ENCODE results near the gene MYO18B.

The MYO18B gene

DNA sequence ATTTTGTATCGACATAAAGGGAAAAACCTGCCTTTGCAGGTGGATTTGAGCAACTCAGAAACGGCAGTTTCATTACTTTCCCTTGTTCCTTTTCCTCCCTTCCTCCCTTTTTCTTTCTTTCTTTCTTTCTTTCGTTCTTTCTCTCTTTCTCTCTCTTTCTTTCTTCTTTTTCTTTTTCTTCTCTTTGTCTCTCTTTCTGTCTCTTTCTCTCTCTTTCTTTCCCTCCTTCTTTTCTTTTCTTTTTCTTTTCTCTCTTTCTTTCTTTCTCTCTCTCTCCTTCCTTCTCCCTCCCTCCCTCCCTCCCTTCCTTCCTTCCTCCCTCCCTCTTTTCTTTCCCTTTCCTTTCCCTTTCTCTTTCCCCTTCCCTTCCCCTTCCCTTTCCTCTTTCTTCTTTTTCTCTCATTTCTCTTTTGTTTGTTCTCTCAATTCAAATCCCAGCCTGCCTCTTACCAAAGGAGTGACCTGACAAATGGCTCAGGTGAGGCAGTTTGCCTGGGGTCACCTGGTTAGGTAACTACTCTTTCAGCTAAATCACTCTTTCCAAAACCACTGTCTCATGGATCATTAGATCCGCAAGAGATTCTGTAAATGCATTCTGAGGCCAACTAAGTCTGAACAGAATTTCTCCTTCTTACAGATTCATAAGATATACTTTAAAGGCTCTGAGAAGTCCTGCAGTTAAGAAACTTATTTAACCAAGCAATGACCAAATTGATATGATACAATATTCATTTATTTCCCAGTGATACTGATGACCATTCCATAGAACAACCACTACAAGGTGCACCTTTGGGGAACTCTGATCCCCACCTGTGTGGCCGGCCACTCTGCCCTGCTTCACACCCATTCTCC lies 75.3 kb downstream of the MYO18B start:
- no peak for DNase-seq (ENCODE audit: extremely low read depth in 1 of 2, low read depth in 1 of 2)

DNA sequence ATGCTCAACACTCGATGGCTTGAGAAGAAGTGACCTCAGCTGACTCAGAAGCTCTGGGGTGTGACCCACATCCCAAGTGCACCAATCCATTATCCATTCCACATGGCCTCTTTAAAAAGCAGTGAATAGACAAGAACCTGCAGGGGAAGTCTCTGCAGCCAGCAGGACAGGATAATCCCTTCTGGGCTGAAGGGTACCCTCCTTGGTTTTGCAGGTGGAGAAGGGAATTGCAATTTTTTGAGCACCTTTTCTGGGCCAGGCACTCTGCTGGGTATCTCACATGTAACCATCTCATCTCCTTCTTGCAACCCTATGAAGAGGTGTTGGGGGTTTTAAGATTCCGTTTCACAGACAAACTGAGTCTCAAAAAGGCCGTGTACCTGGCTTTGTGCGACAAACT lies 76.6 kb downstream of the MYO18B start:
- DNase-seq (ENCODE audit: extremely low read depth in 1 of 2, low read depth in 1 of 2) = no peak

DNA sequence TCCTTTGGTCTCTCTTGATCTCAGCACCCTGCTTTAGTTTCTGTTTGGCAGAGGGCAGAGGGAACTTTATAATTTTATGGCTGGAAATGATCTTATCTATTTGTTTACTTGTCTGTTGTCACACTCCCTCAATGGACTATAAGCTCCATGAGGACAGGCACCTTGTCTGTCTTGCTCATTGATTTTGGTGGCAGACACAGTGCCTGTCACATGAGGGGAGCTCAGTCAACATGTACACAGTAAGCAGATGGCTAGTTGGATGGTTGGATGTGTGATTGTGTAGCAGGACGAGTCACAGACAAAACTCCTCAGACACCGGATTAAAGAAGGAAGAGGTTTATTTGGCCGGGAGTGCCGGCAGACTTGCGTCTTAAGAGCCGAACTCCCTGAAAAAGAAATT lies 80.4 kb downstream of the MYO18B start:
- no peak for DNase-seq (ENCODE audit: extremely low read depth in 1 of 2, low read depth in 1 of 2)

DNA sequence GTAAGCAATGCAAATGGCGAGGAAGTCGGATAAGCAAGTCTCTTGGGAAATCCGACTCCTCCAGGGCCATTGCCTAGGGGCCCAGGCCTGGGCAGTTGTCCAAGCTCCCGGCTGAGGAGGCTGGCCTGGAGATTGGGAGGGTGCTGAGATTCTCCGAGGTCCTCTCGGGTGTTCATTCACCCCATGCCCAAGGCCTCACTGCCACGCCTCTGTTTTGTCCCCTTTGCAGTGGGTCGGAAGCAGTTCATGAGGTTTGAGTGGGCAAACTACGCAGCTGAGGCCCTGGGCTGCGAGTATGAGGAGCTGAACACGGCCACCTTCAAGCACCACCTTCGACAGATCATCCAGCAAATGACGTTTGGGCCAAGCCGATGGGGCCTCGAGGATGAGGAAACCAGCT lies 81.3 kb downstream of the MYO18B start:
- DNase-seq (ENCODE audit: extremely low read depth in 1 of 2, low read depth in 1 of 2) = no peak

DNA sequence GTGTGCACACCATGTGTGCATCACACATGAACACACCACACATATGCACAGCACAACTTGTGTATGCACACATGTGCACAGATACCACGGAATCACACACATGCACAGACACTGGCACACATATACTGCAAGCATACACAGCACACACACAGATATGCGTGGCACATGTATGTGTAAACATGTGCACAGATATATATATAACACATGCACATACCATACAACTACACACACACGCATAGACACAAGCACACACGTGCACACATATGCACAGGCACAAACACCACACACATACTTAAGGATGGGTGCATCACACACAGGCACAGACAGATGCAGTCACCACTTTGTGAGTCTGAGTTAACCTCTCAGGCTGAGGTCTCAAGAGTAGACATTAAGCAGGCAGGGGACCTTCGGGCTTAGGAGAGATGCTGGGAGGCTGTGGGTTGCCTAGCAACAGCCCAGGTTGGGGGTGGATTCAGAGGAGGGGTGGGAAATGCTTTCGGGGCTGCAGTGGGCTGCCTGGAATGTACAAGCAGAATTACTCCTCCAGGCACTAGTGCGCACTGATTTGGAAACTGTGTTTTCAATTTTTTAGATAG lies 82.9 kb downstream of the MYO18B start:
- DNase-seq (ENCODE audit: extremely low read depth in 1 of 2, low read depth in 1 of 2) = no peak

DNA sequence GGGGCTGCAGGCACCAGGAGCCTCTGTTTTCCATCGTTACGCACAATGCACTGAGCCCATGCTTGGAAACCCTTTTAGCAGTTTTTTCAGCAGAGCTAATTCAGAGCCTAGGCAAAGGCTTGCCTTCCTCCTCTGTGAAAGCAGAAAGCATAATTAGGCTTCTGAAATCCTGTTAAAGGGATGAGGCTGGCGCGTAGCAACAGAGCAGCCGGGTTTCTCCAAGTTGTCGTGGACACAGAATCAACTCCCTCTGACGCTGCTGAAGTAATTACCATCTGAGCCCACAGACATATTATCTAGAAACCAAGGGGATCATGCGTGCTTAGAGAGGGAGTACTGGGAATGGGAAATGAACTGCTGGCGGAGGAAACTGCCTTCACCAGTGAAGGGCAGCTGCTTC lies 85.4 kb downstream of the MYO18B start:
- DNase-seq (ENCODE audit: extremely low read depth in 1 of 2, low read depth in 1 of 2) = no peak

DNA sequence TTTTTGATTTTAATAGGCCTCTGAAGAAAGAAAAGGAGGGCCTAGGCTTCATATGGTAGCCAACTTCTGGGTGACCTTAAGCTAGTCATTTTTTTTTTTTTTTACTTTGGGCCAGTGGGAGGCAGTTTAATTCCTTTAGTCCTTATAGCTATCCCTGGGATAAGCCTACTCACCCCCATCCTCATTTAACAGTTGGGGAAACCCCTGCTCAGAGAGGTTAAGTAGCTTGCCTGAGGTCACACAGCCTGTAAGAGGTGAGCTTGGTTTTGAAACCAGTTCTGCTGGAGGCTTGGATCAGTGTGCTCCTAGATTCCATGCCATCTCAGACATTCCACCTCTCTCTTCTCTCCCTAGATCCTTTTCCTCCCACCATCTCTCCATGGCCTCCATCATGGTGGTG lies 86.4 kb downstream of the MYO18B start:
- no peak for DNase-seq (ENCODE audit: extremely low read depth in 1 of 2, low read depth in 1 of 2)

DNA sequence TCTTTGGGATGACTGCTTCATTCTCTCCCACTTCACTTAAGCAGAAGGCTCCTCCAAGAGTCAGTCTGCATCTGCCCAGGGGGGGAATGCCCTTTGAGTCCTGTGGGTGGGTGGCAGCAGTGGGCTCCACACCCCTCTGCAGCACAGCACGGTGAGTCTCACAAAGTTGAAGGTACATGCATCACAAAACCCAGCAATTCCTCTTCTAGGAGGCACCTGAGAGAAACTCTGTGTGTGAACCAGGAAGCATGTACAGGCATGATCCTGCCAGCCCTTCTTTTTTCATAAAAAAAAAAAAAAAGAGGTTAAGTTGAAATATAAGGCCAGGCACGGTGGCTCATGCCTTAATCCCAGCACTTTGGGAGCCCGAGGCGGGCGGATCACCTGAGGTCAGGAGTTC lies 87.2 kb downstream of the MYO18B start:
- DNase-seq (ENCODE audit: extremely low read depth in 1 of 2, low read depth in 1 of 2) = no peak

DNA sequence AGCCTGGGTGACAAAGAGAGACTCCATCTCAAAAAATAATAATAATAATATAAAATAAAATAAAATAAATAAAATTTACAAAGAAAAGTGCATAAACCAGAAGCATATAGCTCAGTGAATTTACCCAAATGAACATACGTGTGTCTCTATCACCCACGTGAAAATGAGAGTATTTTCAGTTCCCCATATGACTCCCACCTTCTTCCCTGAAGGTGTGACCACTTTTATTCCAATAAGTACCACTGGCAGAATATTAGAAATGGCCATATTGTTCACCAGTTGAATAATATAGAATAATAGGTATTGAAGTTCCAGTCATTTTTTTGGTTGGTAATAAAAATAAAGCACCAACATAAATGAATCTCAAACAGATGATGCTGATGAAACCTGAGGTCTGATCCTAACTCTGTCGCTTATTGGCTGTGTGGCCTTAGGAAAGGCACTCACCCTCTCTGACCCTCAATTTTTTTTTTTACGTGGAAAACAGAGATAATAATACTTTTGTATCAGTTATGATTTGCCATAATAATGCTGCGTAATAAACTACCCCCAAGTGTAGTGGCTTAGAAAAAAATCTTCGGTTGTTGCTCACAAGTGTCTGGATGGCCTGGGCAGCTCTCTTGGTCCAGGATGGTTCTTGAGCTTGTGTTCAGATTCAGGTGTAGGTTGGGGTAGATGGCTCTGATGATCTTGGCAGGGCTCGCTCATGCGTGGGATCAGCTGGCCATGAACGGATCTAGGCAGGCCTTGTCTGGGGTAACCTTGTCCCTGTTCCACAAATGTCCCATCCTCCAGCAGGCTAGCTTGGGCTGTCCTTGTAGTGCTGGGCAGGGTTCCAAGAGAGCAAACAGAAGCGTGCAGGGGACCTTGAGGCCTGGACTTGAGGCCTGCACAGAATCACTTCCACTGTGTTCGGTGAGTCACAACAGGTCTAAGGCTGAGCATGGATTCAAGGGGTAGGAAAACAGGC lies 88.1 kb downstream of the MYO18B start:
- DNase-seq (ENCODE audit: extremely low read depth in 1 of 2, low read depth in 1 of 2) = no peak

DNA sequence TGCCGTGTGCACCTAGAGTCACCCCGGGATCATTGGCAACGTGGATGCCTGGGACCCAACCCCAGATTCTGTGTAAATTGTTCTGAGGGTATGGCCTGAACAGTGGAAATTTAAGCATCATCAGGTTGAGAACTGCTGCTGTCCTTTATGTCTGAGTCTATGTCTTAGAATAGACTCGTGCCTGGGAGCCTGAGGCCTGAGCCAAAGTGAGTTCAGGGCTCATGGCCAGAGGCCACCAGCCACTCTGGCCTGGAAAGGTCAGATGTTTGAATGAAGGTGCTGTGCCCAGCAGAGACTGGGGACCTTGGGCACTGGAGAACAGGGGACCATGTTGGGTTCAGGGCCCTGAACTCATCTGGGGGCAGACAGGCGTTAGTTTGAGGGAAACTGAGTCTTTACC lies 91.1 kb downstream of the MYO18B start:
- DNase-seq (ENCODE audit: extremely low read depth in 1 of 2, low read depth in 1 of 2) = no peak

DNA sequence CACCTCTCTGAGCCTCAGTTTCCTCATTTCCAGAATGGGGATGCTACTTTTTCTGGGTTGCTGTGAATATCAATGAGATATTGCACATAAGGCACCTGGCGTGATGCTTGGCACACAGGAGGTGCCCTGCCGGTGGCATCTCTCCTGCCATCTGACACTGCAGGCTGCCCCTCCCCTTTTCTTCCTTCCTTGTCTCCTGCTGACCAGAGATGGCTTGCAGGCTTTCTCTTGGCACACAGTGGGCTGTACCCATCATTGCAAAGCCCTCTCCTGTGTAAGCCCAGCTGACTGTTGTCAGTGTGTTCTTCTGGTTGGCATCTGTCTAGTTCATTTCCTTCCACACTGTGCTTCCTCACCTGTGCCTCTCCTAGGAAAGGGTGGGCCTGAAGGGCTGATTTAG lies 91.7 kb downstream of the MYO18B start:
- DNase-seq (ENCODE audit: extremely low read depth in 1 of 2, low read depth in 1 of 2) = no peak

DNA sequence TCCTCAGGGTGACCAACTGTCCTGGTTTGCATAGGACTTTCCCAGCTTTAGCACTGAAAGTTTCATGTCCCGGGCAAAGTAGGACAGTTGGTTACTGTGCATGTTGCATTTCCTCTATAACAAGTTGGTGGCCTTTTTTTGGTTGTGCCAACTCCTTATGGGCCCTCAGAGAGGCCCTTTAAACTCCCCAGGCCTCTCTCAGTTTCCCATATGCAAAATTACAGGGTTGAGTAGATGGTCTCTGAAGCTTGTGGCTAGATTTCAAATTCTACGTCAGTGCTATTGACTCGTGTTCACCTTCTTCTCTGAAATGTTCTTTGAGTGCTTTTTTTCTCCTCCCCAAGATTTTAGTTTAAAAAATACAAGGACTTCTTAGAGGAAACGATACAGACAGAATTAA lies 92.5 kb downstream of the MYO18B start:
- DNase-seq (ENCODE audit: extremely low read depth in 1 of 2, low read depth in 1 of 2) = no peak

DNA sequence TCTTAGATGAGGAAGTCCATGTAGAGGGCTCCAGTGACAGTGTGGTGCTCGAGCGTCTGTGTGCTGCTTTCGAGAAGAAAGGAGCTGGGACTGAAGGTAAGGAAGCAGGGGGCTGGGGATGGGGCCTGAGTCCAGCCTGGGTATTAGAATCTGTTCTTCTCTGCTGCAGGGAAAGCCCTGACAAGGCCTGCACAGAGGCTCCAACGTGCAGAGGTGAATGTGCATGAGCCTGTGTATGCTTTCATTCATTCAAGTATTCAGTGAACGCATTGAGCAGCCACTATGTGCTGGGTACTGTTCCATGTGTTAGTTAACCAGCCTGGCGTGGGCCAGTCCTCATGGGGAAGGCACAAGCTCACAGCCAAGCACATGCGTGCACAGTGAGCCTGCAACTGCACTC lies 93.4 kb downstream of the MYO18B start:
- no peak for DNase-seq (ENCODE audit: extremely low read depth in 1 of 2, low read depth in 1 of 2)

DNA sequence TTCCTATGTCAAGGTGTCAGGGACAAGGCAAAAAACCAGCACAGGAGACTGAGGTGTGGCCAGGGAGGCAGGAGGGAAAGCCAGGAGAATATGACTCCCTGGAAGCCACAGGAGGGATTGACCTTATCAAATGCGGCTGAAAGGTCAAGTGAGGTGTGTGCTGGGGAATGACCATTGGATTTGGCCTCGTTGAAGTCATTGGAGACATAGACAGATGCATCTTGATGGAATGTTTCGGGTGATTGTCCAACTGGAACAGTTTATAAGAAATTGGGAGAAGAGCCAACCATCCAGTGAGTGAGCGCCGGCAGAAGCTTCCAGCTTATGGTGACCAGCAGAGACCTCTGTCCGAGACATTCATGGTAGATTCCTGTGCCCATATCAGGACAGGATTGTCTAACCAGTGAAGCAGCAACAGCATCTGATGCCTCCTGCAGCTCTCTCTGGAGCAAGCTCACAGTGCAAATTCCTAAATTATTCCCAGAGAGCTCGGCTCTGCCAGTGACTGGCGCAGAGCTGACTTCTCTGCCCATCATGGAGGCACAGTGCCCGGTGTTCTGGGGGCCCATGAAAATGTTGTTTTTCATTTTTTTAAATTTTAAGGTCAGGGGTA lies 95.4 kb downstream of the MYO18B start:
- no peak for DNase-seq (ENCODE audit: extremely low read depth in 1 of 2, low read depth in 1 of 2)

DNA sequence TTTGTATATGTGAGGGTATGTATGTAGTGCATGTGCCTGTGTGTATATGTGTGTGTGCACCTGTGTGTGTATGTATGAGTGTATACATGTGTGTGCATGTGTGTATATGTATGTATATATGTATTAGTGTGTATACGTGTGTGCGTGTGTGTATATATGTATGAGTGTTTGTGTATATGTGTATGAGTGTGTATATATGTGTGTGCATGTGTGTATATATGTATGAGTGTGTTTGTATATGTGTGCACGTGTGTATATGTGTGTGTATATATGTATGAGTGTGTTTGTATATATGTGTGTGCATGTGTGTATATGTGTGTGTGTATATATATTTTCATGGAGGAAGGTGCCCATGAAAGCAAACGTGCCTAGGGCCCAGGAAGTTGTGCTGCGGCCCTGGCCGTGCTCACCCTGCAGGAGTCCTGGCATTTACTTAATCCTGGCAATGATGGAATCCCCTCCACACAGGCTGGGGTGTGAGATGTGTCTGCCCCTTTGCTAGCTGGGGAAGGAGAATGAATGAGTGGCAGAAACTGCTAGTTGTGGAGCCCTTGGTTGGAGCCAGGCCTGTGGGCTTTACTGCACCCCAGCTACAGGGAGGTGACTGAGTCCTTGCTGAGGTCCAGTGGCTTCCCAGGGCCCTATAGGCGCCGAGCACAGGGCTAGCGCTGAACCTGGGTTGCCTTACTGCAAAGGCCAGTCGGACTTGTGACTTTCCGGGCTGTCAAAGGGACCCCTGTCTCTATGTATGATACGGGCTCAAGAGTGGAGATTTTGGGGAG lies 97.2 kb downstream of the MYO18B start:
- DNase-seq (ENCODE audit: extremely low read depth in 1 of 2, low read depth in 1 of 2) = no peak

DNA sequence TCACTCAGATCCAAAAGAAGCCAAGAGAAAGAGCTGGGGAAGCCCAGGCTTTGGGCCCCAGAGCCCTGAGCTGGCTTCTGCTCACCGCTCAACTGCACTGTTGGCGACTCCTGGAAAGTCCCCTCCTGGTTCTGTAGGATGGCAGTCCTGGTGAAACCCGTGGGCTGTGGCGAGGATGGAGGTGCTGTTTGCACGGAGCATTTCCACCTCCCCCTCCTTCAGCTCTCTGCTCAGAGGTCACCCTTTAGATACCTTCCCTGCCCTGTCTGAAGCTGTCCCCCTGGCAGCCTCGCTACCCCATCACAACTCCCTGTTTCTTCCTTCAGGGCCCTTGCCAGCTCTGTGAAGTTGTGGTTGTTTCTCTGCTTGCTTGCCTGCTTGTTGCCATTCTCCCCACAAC lies 97.8 kb downstream of the MYO18B start:
- no peak for DNase-seq (ENCODE audit: extremely low read depth in 1 of 2, low read depth in 1 of 2)

DNA sequence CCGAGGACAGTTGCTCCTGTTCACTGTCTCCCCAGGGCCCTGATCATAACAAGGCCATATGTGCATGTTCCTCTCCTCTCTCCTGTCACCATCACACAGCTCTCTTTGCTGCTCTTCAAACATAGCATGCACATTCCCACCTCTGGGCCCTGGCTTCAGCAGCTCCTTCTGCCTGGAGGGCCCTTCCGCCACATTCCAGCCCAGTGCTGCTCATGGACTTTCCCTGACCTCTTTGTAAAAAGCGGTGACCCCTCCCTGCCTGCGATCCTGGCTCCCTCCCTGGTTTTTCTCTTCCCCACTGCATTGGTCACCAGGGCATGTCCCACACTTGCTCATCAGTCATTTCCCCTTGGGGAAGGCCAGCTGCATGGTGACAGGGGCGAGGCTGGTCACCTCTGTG lies 98.2 kb downstream of the MYO18B start:
- no peak for DNase-seq (ENCODE audit: extremely low read depth in 1 of 2, low read depth in 1 of 2)

DNA sequence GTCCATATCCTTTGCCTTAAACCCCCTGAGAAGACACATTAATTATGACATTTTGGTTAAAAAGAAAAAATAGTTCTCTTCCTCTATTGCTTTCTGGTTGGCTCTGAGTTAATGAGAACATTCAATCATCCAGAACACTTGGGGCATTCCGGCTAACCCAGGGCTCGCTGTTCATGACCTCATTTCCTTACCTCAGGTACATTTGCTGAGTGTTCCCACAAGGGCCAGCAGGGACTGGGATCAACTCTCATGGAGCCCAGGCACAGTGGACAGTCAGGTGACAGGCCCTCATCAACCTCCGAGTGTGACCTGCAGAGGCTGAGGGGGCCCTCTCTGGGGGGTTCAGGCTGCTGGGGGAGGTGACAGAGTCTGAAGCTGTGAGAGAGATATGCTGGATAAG lies 98.9 kb downstream of the MYO18B start:
- no peak for DNase-seq (ENCODE audit: extremely low read depth in 1 of 2, low read depth in 1 of 2)

DNA sequence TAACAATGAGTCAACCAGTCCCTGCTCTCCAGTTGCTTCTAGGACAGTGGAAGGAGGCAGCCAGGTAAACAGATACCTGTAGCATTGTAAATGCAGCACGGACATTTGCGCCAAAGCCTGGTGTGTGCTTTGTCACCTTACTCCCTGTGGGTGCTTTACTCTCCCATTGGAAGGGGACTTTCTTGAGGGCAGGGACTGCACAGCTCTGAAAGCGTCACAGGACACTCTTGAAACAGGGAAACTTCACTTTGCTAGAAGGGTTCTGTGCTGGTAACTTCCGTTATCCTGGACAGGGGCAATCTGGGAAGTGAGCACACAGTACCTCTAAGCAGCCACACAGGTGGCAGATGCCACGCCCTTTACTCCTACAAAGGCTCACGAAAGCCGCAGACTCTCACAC lies 99.8 kb downstream of the MYO18B start:
- no peak for DNase-seq (ENCODE audit: extremely low read depth in 1 of 2, low read depth in 1 of 2)

DNA sequence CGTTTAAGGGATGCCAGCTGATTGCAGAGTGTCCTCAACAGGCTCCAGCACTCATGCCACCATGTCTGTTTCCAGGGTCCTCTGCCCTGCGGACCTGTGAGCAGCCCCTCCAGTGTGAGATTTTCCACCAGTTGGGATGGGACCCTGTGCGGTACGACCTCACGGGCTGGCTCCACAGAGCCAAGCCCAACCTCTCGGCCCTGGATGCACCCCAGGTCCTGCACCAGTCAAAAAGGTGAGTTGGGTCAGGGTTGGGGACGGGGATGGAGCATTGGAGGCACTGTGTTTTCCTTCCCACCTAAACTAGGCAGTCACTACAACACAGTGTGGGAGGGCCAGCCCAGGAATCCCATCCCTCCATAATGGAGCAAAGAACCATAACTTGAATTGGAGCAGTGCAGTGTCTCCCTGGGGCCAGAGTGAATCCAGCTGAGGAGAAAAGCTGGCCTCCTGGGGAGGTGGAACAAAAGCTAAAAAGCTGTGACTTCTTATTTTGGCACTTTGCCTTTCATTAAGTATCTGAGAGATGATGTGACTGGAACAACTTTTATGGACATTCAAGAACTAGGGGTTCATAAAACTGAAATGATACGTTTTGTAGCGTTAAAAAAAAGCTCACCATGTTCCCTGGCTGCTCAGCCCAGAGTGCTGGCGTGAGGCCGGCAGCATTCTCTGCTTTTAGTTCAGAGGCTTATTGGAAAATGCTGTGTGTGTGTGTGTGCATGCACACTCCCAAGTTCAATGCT lies 101.8 kb downstream of the MYO18B start:
- no peak for DNase-seq (ENCODE audit: extremely low read depth in 1 of 2, low read depth in 1 of 2)

Measured in stimulated activated CD8-positive, alpha-beta memory T cell treated with anti-CD3 and anti-CD28 coated beads, Interleukin-7, amount 100 ng/mL, for 48 hours (primary cell).